GM12878 (cell line): Measurements from ENCODE around the gene IL1RAP.

ENCODE experiments used
- ATF7 ChIP-seq: fragments of 450-650 bp; IDR thresholded peaks from 2 replicates; pipeline ENCODE4 v1.6.1; 2016; ENCODE audit warnings: low read depth, mild to moderate bottlenecking
- EED ChIP-seq: sonication (generic); IDR thresholded peaks from 2 replicates; pipeline ENCODE4 v1.6.1; 2016; ENCODE audit warnings: antibody characterized with exemption, low read depth
- EGR1 ChIP-seq, 2 experiments: IDR thresholded peaks; 1 replicate in 1 of 2; 2 replicates in 1 of 2; pipeline ENCODE4 v1.6.1; 2011 to 2012; ENCODE audit warnings: low read depth in 2 of 2, low read length in 2 of 2, borderline replicate concordance in 1 of 2, mild to moderate bottlenecking in 1 of 2, moderate library complexity in 1 of 2
- EZH2 ChIP-seq: IDR thresholded peaks from 2 replicates; pipeline ENCODE4 v1.6.1; 2012; ENCODE audit warnings: low read depth, mild to moderate bottlenecking, control low read depth, inconsistent platforms, low read length, borderline replicate concordance; ENCODE audit not compliant: control insufficient read depth
- FOS ChIP-seq: IDR thresholded peaks from 3 replicates; pipeline ENCODE4 v1.6.1; 2011; ENCODE audit warnings: borderline replicate concordance; ENCODE audit not compliant: insufficient read length; ENCODE audit errors: extremely low read depth
- POLR2A ChIP-seq: IDR thresholded peaks from 2 replicates; pipeline ENCODE4 v1.6.1; 2011; ENCODE audit warnings: low read depth, mild to moderate bottlenecking, low read length
- POLR2AphosphoS5 ChIP-seq: IDR thresholded peaks from 2 replicates; pipeline ENCODE4 v1.6.1; 2011; ENCODE audit warnings: mild to moderate bottlenecking, low read length, inconsistent platforms
- SUZ12 ChIP-seq: fragments of 200-600 bp; sonication (generic); IDR thresholded peaks from one replicate; pipeline ENCODE4 v1.6.1; 2018; ENCODE audit warnings: antibody characterized with exemption, mild to moderate bottlenecking; ENCODE audit not compliant: unreplicated experiment
- TF ChIP-seq, protein P1 (sequence below), 3 experiments: IDR thresholded peaks in 2 of 3; conservative IDR thresholded peaks in 1 of 3; 2 replicates each; pipeline ENCODE4 v1.5.1; 2011; ENCODE audit warnings: low read depth in 3 of 3, low read length in 3 of 3, mild to moderate bottlenecking in 3 of 3, control low read depth in 2 of 3, moderate library complexity in 2 of 3, inconsistent platforms in 1 of 3, mixed read lengths in 1 of 3; ENCODE audit not compliant: control insufficient read depth in 2 of 3, insufficient read depth in 1 of 3; ENCODE audit errors: extremely low read depth in 1 of 3
- TF ChIP-seq, protein P2 (sequence below): fragments of 150-350 bp; IDR thresholded peaks from 2 replicates; pipeline ENCODE4 v1.6.1; 2016; ENCODE audit warnings: low read depth, low read length
- TF ChIP-seq, protein P3 (sequence below): IDR thresholded peaks from 2 replicates; pipeline ENCODE4 v1.6.1; 2012; ENCODE audit warnings: mild to moderate bottlenecking, low read depth, low read length
- TF ChIP-seq, protein P4 (sequence below): IDR thresholded peaks from 2 replicates; pipeline ENCODE4 v1.6.1; 2012; ENCODE audit warnings: low read depth, low read length, improper control_type of control experiment

DNA sequence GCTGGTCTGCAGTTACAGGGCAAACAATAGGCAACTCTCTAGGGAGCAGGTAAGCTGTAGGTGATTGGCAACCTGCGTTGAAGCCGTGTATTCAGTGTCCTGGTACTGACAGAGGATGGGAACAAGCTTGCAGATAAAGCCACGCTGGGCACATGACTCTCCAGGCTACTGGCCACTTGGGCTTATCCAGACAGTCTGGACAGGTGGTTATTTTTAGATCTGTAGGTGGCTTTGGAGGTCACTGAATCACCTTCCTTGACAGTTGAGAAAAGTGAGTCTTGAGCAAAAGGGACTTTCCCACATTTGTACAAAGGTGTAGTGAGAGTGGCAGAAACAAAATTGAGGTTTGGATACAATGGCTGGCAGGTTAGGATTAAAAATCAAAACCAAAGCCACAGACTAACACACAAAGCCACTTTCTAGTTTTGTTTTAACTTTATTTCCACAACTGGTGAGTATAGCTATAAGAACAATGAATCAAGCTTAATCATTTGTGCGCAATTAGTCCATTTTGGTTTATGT lies 22.3 kb upstream of the IL1RAP start:
- no peak for TF ChIP-seq POLR2A
- TF ChIP-seq, protein P1, sequence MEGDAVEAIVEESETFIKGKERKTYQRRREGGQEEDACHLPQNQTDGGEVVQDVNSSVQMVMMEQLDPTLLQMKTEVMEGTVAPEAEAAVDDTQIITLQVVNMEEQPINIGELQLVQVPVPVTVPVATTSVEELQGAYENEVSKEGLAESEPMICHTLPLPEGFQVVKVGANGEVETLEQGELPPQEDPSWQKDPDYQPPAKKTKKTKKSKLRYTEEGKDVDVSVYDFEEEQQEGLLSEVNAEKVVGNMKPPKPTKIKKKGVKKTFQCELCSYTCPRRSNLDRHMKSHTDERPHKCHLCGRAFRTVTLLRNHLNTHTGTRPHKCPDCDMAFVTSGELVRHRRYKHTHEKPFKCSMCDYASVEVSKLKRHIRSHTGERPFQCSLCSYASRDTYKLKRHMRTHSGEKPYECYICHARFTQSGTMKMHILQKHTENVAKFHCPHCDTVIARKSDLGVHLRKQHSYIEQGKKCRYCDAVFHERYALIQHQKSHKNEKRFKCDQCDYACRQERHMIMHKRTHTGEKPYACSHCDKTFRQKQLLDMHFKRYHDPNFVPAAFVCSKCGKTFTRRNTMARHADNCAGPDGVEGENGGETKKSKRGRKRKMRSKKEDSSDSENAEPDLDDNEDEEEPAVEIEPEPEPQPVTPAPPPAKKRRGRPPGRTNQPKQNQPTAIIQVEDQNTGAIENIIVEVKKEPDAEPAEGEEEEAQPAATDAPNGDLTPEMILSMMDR (IDR thresholded peaks at IDR 0.05 in 2 of 3, conservative IDR thresholded peaks at IDR 0.05 in 1 of 3; ENCODE audit: control insufficient read depth in 2 of 3, extremely low read depth in 1 of 3, insufficient read depth in 1 of 3, low read depth in 3 of 3, low read length in 3 of 3), result no peak
- TF ChIP-seq, protein P2, sequence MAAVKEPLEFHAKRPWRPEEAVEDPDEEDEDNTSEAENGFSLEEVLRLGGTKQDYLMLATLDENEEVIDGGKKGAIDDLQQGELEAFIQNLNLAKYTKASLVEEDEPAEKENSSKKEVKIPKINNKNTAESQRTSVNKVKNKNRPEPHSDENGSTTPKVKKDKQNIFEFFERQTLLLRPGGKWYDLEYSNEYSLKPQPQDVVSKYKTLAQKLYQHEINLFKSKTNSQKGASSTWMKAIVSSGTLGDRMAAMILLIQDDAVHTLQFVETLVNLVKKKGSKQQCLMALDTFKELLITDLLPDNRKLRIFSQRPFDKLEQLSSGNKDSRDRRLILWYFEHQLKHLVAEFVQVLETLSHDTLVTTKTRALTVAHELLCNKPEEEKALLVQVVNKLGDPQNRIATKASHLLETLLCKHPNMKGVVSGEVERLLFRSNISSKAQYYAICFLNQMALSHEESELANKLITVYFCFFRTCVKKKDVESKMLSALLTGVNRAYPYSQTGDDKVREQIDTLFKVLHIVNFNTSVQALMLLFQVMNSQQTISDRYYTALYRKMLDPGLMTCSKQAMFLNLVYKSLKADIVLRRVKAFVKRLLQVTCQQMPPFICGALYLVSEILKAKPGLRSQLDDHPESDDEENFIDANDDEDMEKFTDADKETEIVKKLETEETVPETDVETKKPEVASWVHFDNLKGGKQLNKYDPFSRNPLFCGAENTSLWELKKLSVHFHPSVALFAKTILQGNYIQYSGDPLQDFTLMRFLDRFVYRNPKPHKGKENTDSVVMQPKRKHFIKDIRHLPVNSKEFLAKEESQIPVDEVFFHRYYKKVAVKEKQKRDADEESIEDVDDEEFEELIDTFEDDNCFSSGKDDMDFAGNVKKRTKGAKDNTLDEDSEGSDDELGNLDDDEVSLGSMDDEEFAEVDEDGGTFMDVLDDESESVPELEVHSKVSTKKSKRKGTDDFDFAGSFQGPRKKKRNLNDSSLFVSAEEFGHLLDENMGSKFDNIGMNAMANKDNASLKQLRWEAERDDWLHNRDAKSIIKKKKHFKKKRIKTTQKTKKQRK, result no peak
- no peak for TF ChIP-seq EGR1 (IDR thresholded peaks at IDR 0.05; ENCODE audit: borderline replicate concordance in 1 of 2, low read depth in 2 of 2, low read length in 2 of 2)
- no peak for TF ChIP-seq POLR2AphosphoS5
- no peak for TF ChIP-seq EED
- no peak for TF ChIP-seq EZH2
- TF ChIP-seq ATF7, result no peak
- TF ChIP-seq, protein P3, sequence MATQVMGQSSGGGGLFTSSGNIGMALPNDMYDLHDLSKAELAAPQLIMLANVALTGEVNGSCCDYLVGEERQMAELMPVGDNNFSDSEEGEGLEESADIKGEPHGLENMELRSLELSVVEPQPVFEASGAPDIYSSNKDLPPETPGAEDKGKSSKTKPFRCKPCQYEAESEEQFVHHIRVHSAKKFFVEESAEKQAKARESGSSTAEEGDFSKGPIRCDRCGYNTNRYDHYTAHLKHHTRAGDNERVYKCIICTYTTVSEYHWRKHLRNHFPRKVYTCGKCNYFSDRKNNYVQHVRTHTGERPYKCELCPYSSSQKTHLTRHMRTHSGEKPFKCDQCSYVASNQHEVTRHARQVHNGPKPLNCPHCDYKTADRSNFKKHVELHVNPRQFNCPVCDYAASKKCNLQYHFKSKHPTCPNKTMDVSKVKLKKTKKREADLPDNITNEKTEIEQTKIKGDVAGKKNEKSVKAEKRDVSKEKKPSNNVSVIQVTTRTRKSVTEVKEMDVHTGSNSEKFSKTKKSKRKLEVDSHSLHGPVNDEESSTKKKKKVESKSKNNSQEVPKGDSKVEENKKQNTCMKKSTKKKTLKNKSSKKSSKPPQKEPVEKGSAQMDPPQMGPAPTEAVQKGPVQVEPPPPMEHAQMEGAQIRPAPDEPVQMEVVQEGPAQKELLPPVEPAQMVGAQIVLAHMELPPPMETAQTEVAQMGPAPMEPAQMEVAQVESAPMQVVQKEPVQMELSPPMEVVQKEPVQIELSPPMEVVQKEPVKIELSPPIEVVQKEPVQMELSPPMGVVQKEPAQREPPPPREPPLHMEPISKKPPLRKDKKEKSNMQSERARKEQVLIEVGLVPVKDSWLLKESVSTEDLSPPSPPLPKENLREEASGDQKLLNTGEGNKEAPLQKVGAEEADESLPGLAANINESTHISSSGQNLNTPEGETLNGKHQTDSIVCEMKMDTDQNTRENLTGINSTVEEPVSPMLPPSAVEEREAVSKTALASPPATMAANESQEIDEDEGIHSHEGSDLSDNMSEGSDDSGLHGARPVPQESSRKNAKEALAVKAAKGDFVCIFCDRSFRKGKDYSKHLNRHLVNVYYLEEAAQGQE, result no peak
- TF ChIP-seq FOS, result no peak
- no peak for TF ChIP-seq SUZ12
- TF ChIP-seq, protein P4, sequence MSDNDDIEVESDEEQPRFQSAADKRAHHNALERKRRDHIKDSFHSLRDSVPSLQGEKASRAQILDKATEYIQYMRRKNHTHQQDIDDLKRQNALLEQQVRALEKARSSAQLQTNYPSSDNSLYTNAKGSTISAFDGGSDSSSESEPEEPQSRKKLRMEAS, result no peak
